ENCODE results near the gene NRARP. TPM values are rescaled to one million over a fixed set of nuclear protein-coding genes. Genes with fewer than 3 reads are reported as not detected.

Gene NRARP
- total RNA-seq, 2 experiments from 2014 or later: 0.96 to 1.4 TPM

DNA sequence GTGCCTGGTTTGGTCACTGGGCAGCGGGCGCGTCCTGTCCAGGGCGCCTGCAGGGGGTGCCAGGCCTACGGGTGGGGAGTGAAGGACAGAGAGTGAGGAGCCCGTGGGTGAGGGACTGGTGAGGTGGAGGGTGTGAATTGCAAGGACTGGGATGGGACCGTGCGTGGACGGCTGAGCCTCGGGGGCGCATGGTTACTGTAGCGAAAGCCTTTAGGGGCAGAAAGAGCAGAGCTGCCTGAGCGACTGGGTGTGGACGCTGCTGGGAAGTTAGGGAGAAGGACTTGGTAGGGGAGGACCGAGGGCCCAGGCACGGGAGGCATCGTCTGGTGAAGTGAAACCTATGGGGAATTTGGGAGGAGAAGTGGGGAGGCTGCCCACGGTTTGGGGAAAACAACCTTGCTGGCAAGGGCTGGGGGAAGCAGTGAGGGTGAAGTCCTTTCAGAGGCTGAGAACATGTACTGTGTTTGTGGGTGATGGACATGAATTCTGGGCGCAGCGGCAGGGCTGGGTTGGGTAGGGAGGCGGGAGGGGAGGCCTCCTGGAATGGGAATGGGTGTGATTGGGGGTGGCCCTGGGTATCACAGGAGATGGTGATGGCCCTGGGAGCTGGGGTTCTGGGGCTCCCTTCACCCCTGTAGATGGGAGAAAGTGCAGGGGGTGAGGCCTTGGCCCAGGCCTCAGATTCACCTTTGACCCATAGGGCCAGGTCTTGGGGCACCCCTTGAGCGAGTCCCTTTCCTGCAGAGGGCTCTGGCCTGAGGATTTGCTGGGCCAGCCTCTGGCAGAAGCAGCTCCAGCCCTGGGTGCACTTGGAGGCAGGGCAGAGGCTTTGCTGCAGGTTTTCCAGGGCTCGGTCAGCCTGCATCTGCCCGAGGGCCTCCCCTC lies 26.2 kb downstream of the NRARP start:
- H3K27me3 Mint-ChIP-seq: peaks cover 7% of the 10 kb centered on the region
- Histone ChIP-seq H3K4me3 (ENCODE audit: low read length) (no peak overlapping the region), H3K9me3 (ENCODE audit: control insufficient read depth in 1 of 2, insufficient read depth in 1 of 2, low read length in 2 of 2) (no peaks in the 10 kb centered on the region), H3K27me3 (ENCODE audit: control insufficient read depth in 1 of 2, insufficient read depth in 2 of 2, low read length in 2 of 2) (peaks cover 9 to 11% of the 10 kb centered on the region in 2 experiments), H3K4me1 (ENCODE audit: insufficient read depth, low read length) (peaks cover 44% of the 10 kb centered on the region), H3K27ac (ENCODE audit: low read depth in 1 of 2, low read length in 2 of 2) (no peak overlapping the region), H3K36me3 (ENCODE audit: insufficient read depth, low read length) (peaks cover 15% of the 10 kb centered on the region)
- H3K4me1 Mint-ChIP-seq (ENCODE audit: low read depth): peaks cover 23% of the 10 kb centered on the region
- intact Hi-C loops (cut with DNase I, micrococcal nuclease): no loop called here
- DNase-seq (peak in 1 of 14 experiments; percentile 30), ATAC-seq (ENCODE audit: poor library complexity) (no peak)
- TF ChIP-seq, protein P1, sequence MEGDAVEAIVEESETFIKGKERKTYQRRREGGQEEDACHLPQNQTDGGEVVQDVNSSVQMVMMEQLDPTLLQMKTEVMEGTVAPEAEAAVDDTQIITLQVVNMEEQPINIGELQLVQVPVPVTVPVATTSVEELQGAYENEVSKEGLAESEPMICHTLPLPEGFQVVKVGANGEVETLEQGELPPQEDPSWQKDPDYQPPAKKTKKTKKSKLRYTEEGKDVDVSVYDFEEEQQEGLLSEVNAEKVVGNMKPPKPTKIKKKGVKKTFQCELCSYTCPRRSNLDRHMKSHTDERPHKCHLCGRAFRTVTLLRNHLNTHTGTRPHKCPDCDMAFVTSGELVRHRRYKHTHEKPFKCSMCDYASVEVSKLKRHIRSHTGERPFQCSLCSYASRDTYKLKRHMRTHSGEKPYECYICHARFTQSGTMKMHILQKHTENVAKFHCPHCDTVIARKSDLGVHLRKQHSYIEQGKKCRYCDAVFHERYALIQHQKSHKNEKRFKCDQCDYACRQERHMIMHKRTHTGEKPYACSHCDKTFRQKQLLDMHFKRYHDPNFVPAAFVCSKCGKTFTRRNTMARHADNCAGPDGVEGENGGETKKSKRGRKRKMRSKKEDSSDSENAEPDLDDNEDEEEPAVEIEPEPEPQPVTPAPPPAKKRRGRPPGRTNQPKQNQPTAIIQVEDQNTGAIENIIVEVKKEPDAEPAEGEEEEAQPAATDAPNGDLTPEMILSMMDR (IDR thresholded peaks at IDR 0.05): no peak
- no peak overlapping the region for H3K4me3 Mint-ChIP-seq
- no peaks in the 10 kb centered on the region for H3K9me3 Mint-ChIP-seq
- POLR2A ChIA-PET: interaction anchor here (2.0 kb wide), 1 partner anchor 26 kb away, joined by 6 read pairs; the partner anchor contains the start of gene NRARP
- no peak overlapping the region for H3K27ac Mint-ChIP-seq
- CTCF ChIA-PET: no interaction called here
- peaks cover 6% of the 10 kb centered on the region for H3K36me3 Mint-ChIP-seq (ENCODE audit: low read depth)

DNA sequence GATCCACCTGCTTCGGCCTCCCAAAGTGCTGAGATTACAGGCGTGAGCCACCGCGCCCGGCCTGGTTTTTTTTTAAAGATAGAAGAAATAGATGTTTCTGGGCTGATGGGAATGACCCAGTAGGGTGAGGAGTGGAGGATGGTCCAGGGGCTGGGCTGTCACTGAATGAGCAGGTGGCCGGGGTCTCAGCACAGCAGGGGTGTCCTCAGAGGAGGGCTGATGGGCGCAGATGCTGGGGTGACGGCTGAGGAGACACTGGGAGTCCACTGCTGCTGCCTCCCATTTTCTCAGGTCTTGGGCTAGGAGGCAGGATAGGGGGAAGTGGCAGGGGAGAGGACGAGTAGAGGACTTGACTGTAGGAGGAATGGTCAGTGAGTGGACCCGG lies 26.9 kb downstream of the NRARP start:
- Mint-ChIP-seq H3K4me3 (no peak overlapping the region), H3K27ac (no peak overlapping the region), H3K9me3 (no peaks in the 10 kb centered on the region), H3K27me3 (peaks cover 7% of the 10 kb centered on the region), H3K4me1 (ENCODE audit: low read depth) (peaks cover 23% of the 10 kb centered on the region), H3K36me3 (ENCODE audit: low read depth) (peaks cover 6% of the 10 kb centered on the region)
- TF ChIP-seq, protein P1 (IDR thresholded peaks at IDR 0.05): no peak
- ChIA-PET POLR2A (no interaction called here), CTCF (no interaction called here)
- no peaks in the 10 kb centered on the region for H3K9me3 ChIP-seq (ENCODE audit: control insufficient read depth in 1 of 2, insufficient read depth in 1 of 2, low read length in 2 of 2)
- H3K4me3 ChIP-seq (ENCODE audit: low read length): no peak overlapping the region
- peak in 1 of 14 experiments; percentile 31 for DNase-seq
- intact Hi-C loops (cut with DNase I, micrococcal nuclease): no loop called here
- H3K27ac ChIP-seq (ENCODE audit: low read depth in 1 of 2, low read length in 2 of 2): no peak overlapping the region
- peaks cover 15% of the 10 kb centered on the region for H3K36me3 ChIP-seq (ENCODE audit: insufficient read depth, low read length)
- H3K27me3 ChIP-seq (ENCODE audit: control insufficient read depth in 1 of 2, insufficient read depth in 2 of 2, low read length in 2 of 2): peaks cover 7 to 9% of the 10 kb centered on the region in 2 experiments
- no peak for ATAC-seq (ENCODE audit: poor library complexity)
- H3K4me1 ChIP-seq (ENCODE audit: insufficient read depth, low read length): peaks cover 41% of the 10 kb centered on the region

DNA sequence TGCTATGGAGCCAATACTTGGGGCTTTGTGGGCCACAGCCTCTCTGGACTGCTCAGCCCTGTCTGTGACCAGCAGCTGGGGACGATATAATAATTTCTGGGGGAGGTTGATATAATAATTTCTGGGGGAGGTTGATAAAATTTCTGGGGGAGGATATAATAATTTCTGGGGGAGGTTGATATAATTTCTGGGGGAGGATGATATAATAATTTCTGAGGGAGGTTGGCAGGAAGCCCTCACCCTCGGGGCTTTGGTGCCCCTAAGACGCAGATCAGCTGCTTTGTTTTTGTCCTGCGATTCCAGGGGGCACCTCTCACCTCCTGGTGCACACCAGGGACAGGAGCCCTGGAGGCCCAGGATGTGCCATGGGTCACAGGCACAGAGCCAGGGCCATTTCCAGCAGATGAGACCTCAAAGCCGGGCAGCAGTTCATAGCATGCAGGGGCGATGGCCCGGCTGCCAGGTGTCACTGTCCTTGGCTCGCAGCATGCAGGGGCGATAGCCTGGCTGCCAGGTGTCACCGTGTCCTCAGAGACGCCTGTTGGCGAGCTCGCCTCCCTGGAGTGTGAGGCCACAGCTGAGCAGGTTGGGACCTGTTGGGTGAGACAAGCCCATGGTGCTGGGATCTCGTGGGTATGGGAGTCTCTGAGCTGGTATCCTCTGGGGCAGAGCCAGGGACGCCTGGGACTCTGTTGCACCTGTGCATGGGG lies 28.3 kb downstream of the NRARP start:
- Histone ChIP-seq H3K27ac (ENCODE audit: low read depth in 1 of 2, low read length in 2 of 2) (no peak overlapping the region), H3K4me3 (ENCODE audit: low read length) (no peak overlapping the region), H3K4me1 (ENCODE audit: insufficient read depth, low read length) (peaks cover 41% of the 10 kb centered on the region), H3K27me3 (ENCODE audit: control insufficient read depth in 1 of 2, insufficient read depth in 2 of 2, low read length in 2 of 2) (peaks cover 7% of the 10 kb centered on the region in 2 experiments), H3K36me3 (ENCODE audit: insufficient read depth, low read length) (peaks cover 26% of the 10 kb centered on the region), H3K9me3 (ENCODE audit: control insufficient read depth in 1 of 2, insufficient read depth in 1 of 2, low read length in 2 of 2) (no peaks in the 10 kb centered on the region)
- TF ChIP-seq, protein P1 (IDR thresholded peaks at IDR 0.05): no peak
- Mint-ChIP-seq H3K4me1 (ENCODE audit: low read depth) (peaks cover 23% of the 10 kb centered on the region), H3K27ac (no peak overlapping the region), H3K27me3 (peaks cover 7% of the 10 kb centered on the region), H3K36me3 (ENCODE audit: low read depth) (peaks cover 20% of the 10 kb centered on the region), H3K4me3 (no peak overlapping the region), H3K9me3 (no peaks in the 10 kb centered on the region)
- no peak for DNase-seq
- no peak for ATAC-seq (ENCODE audit: poor library complexity)
- ChIA-PET CTCF (interaction anchor here (0.5 kb wide), 1 partner anchor 143 kb away, joined by 3 read pairs; no protein-coding TSS in a partner anchor), POLR2A (interaction anchor here (0.9 kb wide), 1 partner anchor 33 kb away, joined by 3 read pairs; no protein-coding TSS in a partner anchor)
- intact Hi-C loops (cut with DNase I, micrococcal nuclease): no loop called here
